Measurements from ENCODE around the gene RAB37. TPM values are rescaled to one million over a fixed set of nuclear protein-coding genes. Genes with fewer than 3 reads are reported as not detected.
A peak's percentile ranks its signal among the peaks of the same experiment; 100 is the strongest.

Gene RAB37
- total and polyA plus RNA-seq, 10 donors: 16.6 to 37.6 (median 24.0) TPM

- Histone ChIP-seq H3K36me3 (no peaks in the 10 kb centered on the region), H3K27me3 (replicated peaks in 1 of 7) (peaks cover 0 to 18% (median 0%) of the 10 kb centered on the region in 7 donors), H3K4me3 (peak overlapping the region in 5 of 8 donors; percentile 2 to 68 (median 39)), H3K4me1 (peaks cover 0 to 53% (median 10%) of the 10 kb centered on the region in 6 donors), H3K9me3 (no peaks in the 10 kb centered on the region), H3K27ac (peak overlapping the region in 4 of 8 donors; percentile 3 to 89 (median 84))
- DNase-seq: peak; percentile 58
- intact Hi-C loops (cut with DNase I; ENCODE audit: low total_unique reads): no loop called here
- TF ChIP-seq POLR2AphosphoS5 (IDR thresholded peaks at IDR 0.05) (no peak), POLR2A (IDR thresholded peaks at IDR 0.05) (no peak), CTCF (IDR thresholded peaks at IDR 0.05 in 8 of 11, conservative IDR thresholded peaks at IDR 0.05 in 3 of 11) (no peak)
- 39 to 51% (median 46%) methylated on average over 12 of the region's 12 CpGs for WGBS, 5 donors
Observed at GRCh38 chr17:74711058-74711824, 25.8 kb upstream of the RAB37 start.

GRCh38 chr17:74712301-74712700, 24.8 kb upstream of the RAB37 start:
- no peaks in the 10 kb centered on the region for H3K9me3 ChIP-seq
- WGBS, 5 donors: 37 to 52% (median 46%) methylated on average over 7 of the region's 7 CpGs
- no peaks in the 10 kb centered on the region for H3K36me3 ChIP-seq
- intact Hi-C loops (cut with DNase I; ENCODE audit: low total_unique reads): no loop called here
- peak overlapping the region in 6 of 8 donors; percentile 6 to 68 (median 40) for H3K4me3 ChIP-seq
- peak; percentile 80 for DNase-seq
- peak overlapping the region in 6 of 8 donors; percentile 49 to 89 (median 78) for H3K27ac ChIP-seq
- TF ChIP-seq POLR2AphosphoS5 (IDR thresholded peaks at IDR 0.05) (no peak), POLR2A (IDR thresholded peaks at IDR 0.05) (no peak), CTCF (IDR thresholded peaks at IDR 0.05 in 8 of 11, conservative IDR thresholded peaks at IDR 0.05 in 3 of 11) (no peak)
- H3K4me1 ChIP-seq: peaks cover 0 to 53% (median 10%) of the 10 kb centered on the region in 6 donors
- peaks cover 0 to 18% (median 0%) of the 10 kb centered on the region in 7 donors for H3K27me3 ChIP-seq (replicated peaks in 1 of 7)

GRCh38 chr17:74712756-74713155, 24.3 kb upstream of the RAB37 start, which contains the start of gene CD300LF:
CD300LF (minus strand) TSS chr17:74712923; CDS start chr17:74712866, 57 bp downstream.
- WGBS, 5 donors: 20 to 45% (median 27%) methylated on average over 8 of the region's 8 CpGs
- H3K36me3 ChIP-seq: no peaks in the 10 kb centered on the region
- H3K9me3 ChIP-seq: no peaks in the 10 kb centered on the region
- TF ChIP-seq POLR2A (IDR thresholded peaks at IDR 0.05) (no peak), POLR2AphosphoS5 (IDR thresholded peaks at IDR 0.05) (peak in 2 of 3 donors; percentile 50 to 56), CTCF (IDR thresholded peaks at IDR 0.05 in 8 of 11, conservative IDR thresholded peaks at IDR 0.05 in 3 of 11) (no peak)
- H3K4me3 ChIP-seq: peak within 1 kb of the TSS in 6 of 8 donors; percentile 6 to 68 (median 40)
- intact Hi-C loops (cut with DNase I; ENCODE audit: low total_unique reads): no loop called here
- H3K27me3 ChIP-seq (replicated peaks in 1 of 7): peaks cover 0 to 18% (median 0%) of the 10 kb centered on the region in 7 donors
- peak; percentile 86 for DNase-seq
- peaks cover 0 to 53% (median 10%) of the 10 kb centered on the region in 6 donors for H3K4me1 ChIP-seq
- H3K27ac ChIP-seq: peak within 1 kb of the TSS in 6 of 8 donors; percentile 49 to 89 (median 78)

GRCh38 chr17:74713171-74713755, 23.8 kb upstream of the RAB37 start:
- Histone ChIP-seq H3K4me3 (peak overlapping the region in 1 of 8 donors; percentile 68), H3K9me3 (no peaks in the 10 kb centered on the region), H3K4me1 (peaks cover 0 to 53% (median 10%) of the 10 kb centered on the region in 6 donors), H3K27me3 (replicated peaks in 1 of 7) (peaks cover 0 to 18% (median 0%) of the 10 kb centered on the region in 7 donors), H3K27ac (peak overlapping the region in 6 of 8 donors; percentile 49 to 89 (median 78)), H3K36me3 (no peaks in the 10 kb centered on the region)
- TF ChIP-seq POLR2A (IDR thresholded peaks at IDR 0.05) (no peak), POLR2AphosphoS5 (IDR thresholded peaks at IDR 0.05) (no peak), CTCF (IDR thresholded peaks at IDR 0.05 in 8 of 11, conservative IDR thresholded peaks at IDR 0.05 in 3 of 11) (no peak)
- intact Hi-C loops (cut with DNase I; ENCODE audit: low total_unique reads): no loop called here
- WGBS, 5 donors: 58 to 69% (median 60%) methylated on average over 12 of the region's 12 CpGs
- DNase-seq: peak; percentile 79

Measured in spleen (tissue), 11 donors.